Erythroblast (primary cell): ENCODE data around the gene NTRK1.

Experiments
- GATA1 ChIP-seq: IDR thresholded peaks from 2 replicates; pipeline ENCODE4 v1.6.1; 2011; ENCODE audit warnings: low read depth, mild to moderate bottlenecking, control low read depth, low read length, moderate library complexity
- POLR2A ChIP-seq: IDR thresholded peaks from 2 replicates; pipeline ENCODE4 v1.6.1; 2011; ENCODE audit warnings: mild to moderate bottlenecking, low read length

GRCh38 chr1:156823210-156823790 lies 37.4 kb upstream of the NTRK1 start:
- no peak for TF ChIP-seq POLR2A
- no peak for TF ChIP-seq GATA1
